Loucy (cell line): ENCODE data around the gene CAVIN3.

Experiments used
- CTCF ChIP-seq: fragments of 200-600 bp; sonication (generic); conservative IDR thresholded peaks from 2 replicates; pipeline ENCODE4 v1.5.1; 2014; ENCODE audit warnings: mild to moderate bottlenecking, antibody characterized with exemption, low read length
- EZH2phosphoT487 ChIP-seq: fragments of 200-600 bp; IDR thresholded peaks from 2 replicates; pipeline ENCODE4 v1.6.1; 2018; ENCODE audit warnings: antibody characterized with exemption, mild to moderate bottlenecking, moderate library complexity, borderline replicate concordance

GRCh38 chr11:6284250-6284649 is 36.1 kb downstream of the CAVIN3 start:
- TF ChIP-seq CTCF, result no peak
- no peak for TF ChIP-seq EZH2phosphoT487
